ENCODE results near the gene PCP2. TPM values are rescaled to one million over a fixed set of nuclear protein-coding genes. Genes with fewer than 3 reads are reported as not detected.

PCP2 gene
- total and polyA plus RNA-seq, 9 donors, result 0.38 to 0.50 (median 0.40) TPM; not detected in 6

DNA sequence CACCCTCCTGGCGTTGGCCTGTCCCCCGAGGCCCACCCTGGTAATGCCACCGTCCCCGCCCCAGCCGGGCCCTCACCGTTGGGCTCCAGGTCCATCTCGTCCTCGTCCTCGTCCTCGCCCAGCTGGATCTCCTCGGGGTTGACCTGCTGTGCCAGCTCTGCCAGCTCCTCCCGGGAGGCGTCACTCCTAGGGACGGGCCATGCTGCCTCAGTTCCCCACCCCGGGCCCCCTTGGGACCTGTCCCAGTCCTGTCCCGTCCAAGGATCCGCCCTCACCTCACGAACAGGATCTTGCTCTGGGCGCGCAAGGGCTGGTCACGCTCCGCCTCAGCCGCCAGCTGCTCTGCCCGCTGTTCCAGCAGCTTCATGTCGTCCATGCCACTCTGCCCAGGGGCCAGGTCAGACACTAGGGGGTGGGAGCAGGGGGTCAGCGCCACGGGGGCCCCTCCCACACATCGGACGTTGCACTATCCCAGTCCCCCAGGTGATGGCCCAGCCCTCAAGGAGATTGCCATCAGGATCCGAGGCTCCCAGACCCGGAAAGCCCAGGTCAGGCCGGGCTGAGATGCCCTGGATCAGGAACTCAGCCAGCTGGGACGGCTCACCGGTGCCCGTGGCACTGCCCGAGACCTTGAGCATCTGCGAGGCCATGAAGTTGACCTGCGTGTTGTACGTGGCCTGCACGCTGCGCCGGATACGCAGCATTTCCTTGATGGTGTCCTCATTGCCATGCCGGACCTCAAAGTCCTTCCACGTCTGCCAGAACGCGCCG, 13.7 kb downstream of the PCP2 start:
- Histone ChIP-seq H3K4me3 (no peak overlapping the region), H3K27me3 (no peaks in the 10 kb centered on the region), H3K36me3 (no peaks in the 10 kb centered on the region), H3K4me1 (ENCODE audit: insufficient read depth) (no peaks in the 10 kb centered on the region), H3K27ac (no peak overlapping the region), H3K9me3 (no peaks in the 10 kb centered on the region)
- DNase-seq, result no peak
- WGBS, 3 donors, result 84 to 89% (median 84%) methylated on average over 40 to 48 of the region's 48 CpGs
- intact Hi-C loops (cut with DNase I), result no loop called here
- TF ChIP-seq, protein P1, sequence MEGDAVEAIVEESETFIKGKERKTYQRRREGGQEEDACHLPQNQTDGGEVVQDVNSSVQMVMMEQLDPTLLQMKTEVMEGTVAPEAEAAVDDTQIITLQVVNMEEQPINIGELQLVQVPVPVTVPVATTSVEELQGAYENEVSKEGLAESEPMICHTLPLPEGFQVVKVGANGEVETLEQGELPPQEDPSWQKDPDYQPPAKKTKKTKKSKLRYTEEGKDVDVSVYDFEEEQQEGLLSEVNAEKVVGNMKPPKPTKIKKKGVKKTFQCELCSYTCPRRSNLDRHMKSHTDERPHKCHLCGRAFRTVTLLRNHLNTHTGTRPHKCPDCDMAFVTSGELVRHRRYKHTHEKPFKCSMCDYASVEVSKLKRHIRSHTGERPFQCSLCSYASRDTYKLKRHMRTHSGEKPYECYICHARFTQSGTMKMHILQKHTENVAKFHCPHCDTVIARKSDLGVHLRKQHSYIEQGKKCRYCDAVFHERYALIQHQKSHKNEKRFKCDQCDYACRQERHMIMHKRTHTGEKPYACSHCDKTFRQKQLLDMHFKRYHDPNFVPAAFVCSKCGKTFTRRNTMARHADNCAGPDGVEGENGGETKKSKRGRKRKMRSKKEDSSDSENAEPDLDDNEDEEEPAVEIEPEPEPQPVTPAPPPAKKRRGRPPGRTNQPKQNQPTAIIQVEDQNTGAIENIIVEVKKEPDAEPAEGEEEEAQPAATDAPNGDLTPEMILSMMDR (IDR thresholded peaks at IDR 0.05), result no peak
- no peak for TF ChIP-seq POLR2A (IDR thresholded peaks at IDR 0.05)
- no peak for TF ChIP-seq EP300 (IDR thresholded peaks at IDR 0.05)

DNA sequence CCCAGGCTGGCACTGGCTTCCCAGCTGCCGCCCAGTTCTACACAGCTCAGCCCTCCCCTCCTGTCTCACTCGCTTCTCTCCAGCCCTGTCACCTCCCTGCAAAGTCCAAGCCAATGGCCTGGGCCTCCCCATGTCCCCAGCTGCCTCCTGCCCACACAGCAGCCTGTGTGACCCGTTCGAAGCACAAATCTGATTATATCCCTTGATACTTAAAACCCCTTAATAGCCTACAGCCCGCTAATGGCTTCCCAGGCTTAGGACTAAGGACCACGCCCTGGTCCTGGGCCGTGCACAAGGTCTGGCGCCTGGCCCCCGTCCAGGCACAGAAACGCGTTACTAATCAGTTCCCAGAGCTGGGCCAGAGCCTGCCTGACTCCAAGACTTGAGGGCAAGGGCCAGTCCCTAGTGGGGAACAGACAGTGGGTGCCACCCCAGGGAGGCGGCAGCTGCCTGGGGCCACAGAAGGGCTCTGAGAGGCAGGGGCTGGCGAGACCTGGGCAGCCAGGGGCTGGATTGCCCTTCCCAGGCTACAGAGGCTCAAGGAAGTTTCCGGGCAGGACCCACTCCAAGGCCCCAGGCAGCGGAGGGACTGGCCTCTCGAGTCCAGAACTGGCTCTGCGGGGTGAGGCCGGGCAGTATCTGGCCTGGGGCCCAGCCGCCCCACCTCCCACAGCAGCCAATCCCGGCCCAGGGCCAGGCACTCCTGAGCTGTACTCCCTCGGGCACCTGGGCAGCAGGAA, 14.6 kb downstream of the PCP2 start:
- no peaks in the 10 kb centered on the region for H3K27me3 ChIP-seq
- no peaks in the 10 kb centered on the region for H3K4me1 ChIP-seq (ENCODE audit: insufficient read depth)
- no peak overlapping the region for H3K4me3 ChIP-seq
- intact Hi-C loops (cut with DNase I), result no loop called here
- DNase-seq, result peak in 1 of 5 donors; percentile 58
- no peaks in the 10 kb centered on the region for H3K36me3 ChIP-seq
- H3K27ac ChIP-seq, result no peak overlapping the region
- H3K9me3 ChIP-seq, result no peaks in the 10 kb centered on the region
- 68 to 77% (median 70%) methylated on average over 17 to 21 of the region's 21 CpGs for WGBS, 3 donors
- TF ChIP-seq, protein P1 (IDR thresholded peaks at IDR 0.05), result no peak
- TF ChIP-seq EP300 (IDR thresholded peaks at IDR 0.05), result no peak
- no peak for TF ChIP-seq POLR2A (IDR thresholded peaks at IDR 0.05)

DNA sequence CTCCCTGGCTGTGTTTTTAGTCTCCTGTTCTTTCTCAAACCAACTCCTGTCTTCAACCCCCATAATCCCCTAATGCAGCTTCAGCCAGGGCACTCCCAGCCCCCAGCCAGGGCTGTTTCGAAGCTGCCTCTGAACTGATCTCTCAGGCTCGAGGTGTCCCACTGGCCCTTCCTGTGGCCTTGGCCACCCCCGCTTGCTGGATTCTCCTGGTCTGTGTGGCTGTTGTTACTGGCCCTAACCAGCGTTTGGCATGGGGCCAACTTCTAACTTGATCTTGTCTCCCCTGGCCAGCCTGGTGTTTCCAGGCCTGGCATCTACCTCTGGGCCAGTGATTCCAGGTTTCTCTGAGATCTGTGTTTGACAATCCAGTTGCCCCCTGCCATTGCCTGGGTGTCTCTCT, 15.2 kb downstream of the PCP2 start:
- H3K36me3 ChIP-seq, result no peaks in the 10 kb centered on the region

DNA sequence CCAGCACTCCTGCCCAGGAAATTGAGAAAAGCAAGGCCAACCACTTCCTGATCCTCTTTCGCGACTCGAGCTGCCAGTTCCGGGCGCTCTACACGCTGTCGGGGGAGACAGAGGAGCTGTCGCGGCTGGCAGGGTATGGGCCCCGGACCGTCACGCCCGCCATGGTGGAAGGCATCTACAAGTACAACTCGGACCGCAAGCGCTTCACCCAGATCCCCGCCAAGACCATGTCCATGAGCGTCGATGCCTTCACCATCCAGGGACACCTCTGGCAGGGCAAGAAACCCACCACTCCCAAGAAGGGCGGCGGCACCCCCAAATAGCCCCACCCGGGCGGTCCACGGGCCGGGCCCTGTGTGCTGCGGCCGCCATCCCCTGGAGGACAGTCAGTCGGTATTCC, 15.8 kb downstream of the PCP2 start:
- Histone ChIP-seq H3K27me3 (no peaks in the 10 kb centered on the region), H3K4me1 (ENCODE audit: insufficient read depth) (no peaks in the 10 kb centered on the region), H3K36me3 (no peaks in the 10 kb centered on the region), H3K9me3 (no peaks in the 10 kb centered on the region), H3K4me3 (no peak overlapping the region), H3K27ac (no peak overlapping the region)
- 85 to 92% (median 90%) methylated on average over 27 to 28 of the region's 28 CpGs for WGBS, 3 donors
- intact Hi-C loops (cut with DNase I), result no loop called here
- TF ChIP-seq, protein P1 (IDR thresholded peaks at IDR 0.05), result no peak
- TF ChIP-seq EP300 (IDR thresholded peaks at IDR 0.05), result no peak
- no peak for TF ChIP-seq POLR2A (IDR thresholded peaks at IDR 0.05)
- no peak for DNase-seq

More for the DNA sequence above, 15.2 kb downstream of the PCP2 start:
- Histone ChIP-seq H3K27me3 (no peaks in the 10 kb centered on the region), H3K27ac (no peak overlapping the region), H3K9me3 (no peaks in the 10 kb centered on the region), H3K4me3 (no peak overlapping the region), H3K4me1 (ENCODE audit: insufficient read depth) (no peaks in the 10 kb centered on the region)
- no peak for DNase-seq
- 34 to 45% (median 40%) methylated on average over 4 of the region's 4 CpGs for WGBS, 3 donors
- no peak for TF ChIP-seq POLR2A (IDR thresholded peaks at IDR 0.05)
- TF ChIP-seq, protein P1 (IDR thresholded peaks at IDR 0.05), result no peak
- TF ChIP-seq EP300 (IDR thresholded peaks at IDR 0.05), result no peak
- intact Hi-C loops (cut with DNase I), result no loop called here
